ENCODE results near the gene ZNF362. TPM values are rescaled to one million over a fixed set of nuclear protein-coding genes. Genes with fewer than 3 reads are reported as not detected.
"Not testable (repeated sequence)": the region's sequence is repeated elsewhere in the genome, so short reads cannot be mapped to it uniquely, and the experiment has no call there.

ZNF362 gene
- total RNA-seq, 2 donors from 2014 or later = 45.0 to 52.0 TPM

DNA sequence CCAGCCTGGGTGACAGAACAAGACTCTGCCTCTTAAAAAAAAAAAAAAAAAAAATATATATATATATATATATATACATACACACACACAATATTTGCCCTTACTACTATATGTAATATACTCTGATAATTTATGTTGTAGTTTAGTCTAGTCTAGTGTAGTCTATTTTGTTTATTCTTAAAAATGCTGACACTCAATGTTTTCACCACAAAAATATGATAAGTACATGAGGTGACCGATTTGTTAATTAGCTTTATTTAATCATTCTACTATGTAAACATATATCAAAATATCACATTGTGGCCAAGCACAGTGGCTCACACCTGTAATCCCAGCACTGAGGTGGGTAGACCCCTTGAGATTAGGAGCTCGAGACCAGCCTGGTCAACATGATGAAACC, 19.8 kb upstream of the ZNF362 start:
- intact Hi-C loops (cut with DNase I) = no loop called here
- H3K4me1 ChIP-seq (replicated peaks) = no peaks in the 10 kb centered on the region
- 80% methylated on average over 2 of the region's 2 CpGs for WGBS
- no peaks in the 10 kb centered on the region for H3K27me3 ChIP-seq (replicated peaks; ENCODE audit: insufficient read depth)
- DNase-seq (ENCODE audit: low spot score) = no peak
- no peaks in the 10 kb centered on the region for H3K36me3 ChIP-seq
- H3K4me3 ChIP-seq = no peak overlapping the region
- TF ChIP-seq POLR2AphosphoS5 (IDR thresholded peaks at IDR 0.05) = no peak
- no peak for TF ChIP-seq POLR2A (IDR thresholded peaks at IDR 0.05)
- no peaks in the 10 kb centered on the region for H3K9me3 ChIP-seq
- no peak overlapping the region for H3K27ac ChIP-seq

DNA sequence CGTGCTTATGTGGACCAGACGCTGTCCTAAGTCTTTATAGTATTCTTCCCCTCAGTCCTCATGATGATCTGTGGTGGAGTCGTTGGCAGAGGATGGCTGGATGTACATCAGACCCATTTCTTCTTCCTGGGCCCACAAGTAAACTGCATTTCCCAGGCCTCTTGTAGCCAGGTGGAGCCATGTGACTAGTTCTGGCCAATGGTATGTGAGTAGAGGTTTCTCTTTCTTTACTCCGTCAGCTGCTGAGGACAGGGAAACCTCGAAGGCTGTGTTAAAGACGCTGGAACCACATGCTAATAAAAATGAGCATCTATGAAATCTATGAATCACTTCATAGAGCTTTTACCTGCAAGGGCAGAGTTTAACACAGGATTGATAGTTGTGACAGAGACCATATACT, 18.7 kb upstream of the ZNF362 start:
- H3K9me3 ChIP-seq = no peaks in the 10 kb centered on the region
- TF ChIP-seq, protein P1, sequence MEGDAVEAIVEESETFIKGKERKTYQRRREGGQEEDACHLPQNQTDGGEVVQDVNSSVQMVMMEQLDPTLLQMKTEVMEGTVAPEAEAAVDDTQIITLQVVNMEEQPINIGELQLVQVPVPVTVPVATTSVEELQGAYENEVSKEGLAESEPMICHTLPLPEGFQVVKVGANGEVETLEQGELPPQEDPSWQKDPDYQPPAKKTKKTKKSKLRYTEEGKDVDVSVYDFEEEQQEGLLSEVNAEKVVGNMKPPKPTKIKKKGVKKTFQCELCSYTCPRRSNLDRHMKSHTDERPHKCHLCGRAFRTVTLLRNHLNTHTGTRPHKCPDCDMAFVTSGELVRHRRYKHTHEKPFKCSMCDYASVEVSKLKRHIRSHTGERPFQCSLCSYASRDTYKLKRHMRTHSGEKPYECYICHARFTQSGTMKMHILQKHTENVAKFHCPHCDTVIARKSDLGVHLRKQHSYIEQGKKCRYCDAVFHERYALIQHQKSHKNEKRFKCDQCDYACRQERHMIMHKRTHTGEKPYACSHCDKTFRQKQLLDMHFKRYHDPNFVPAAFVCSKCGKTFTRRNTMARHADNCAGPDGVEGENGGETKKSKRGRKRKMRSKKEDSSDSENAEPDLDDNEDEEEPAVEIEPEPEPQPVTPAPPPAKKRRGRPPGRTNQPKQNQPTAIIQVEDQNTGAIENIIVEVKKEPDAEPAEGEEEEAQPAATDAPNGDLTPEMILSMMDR (IDR thresholded peaks at IDR 0.05) = no peak
- TF ChIP-seq POLR2A (IDR thresholded peaks at IDR 0.05) (no peak), POLR2AphosphoS5 (IDR thresholded peaks at IDR 0.05) (no peak)
- H3K36me3 ChIP-seq = no peaks in the 10 kb centered on the region
- no peak overlapping the region for H3K4me3 ChIP-seq
- 88% methylated on average over 6 of the region's 6 CpGs for WGBS
- no peaks in the 10 kb centered on the region for H3K27me3 ChIP-seq (replicated peaks; ENCODE audit: insufficient read depth)
- H3K4me1 ChIP-seq (replicated peaks) = no peaks in the 10 kb centered on the region
- intact Hi-C loops (cut with DNase I) = no loop called here
- no peak for DNase-seq (ENCODE audit: low spot score)
- H3K27ac ChIP-seq = no peak overlapping the region

DNA sequence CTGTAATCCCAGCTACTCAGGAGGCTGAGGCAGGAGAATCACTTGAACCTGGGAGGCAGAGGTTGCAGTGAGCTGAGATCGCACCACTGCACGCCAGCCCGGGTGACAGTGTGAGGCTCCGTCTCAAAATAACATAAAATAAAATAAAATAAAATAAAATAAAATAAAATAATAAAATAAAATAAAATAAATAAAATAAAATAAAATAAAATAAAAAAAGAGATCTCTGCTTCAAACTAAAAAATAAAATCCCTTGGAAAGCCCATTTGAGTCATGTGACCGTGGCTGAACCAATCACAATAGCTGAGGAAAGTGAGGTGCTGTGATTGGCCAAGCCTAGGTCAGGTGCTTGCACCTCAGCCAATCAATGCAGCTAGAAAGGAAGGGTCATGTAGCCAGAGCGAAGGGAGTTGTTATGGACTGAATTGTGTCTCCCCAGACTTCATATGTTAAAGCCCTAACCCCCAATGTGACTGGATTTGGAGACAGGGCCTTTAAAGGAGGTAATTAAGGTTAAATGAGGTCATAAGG, 18.0 kb upstream of the ZNF362 start:
- intact Hi-C loops (cut with DNase I); H3K36me3 ChIP-seq; H3K27me3 ChIP-seq (replicated peaks; ENCODE audit: insufficient read depth); H3K4me1 ChIP-seq (replicated peaks); H3K9me3 ChIP-seq; H3K27ac ChIP-seq; H3K4me3 ChIP-seq; DNase-seq (ENCODE audit: low spot score): not testable (repeated sequence)
- 97% methylated on average over 6 of the region's 6 CpGs for WGBS

DNA sequence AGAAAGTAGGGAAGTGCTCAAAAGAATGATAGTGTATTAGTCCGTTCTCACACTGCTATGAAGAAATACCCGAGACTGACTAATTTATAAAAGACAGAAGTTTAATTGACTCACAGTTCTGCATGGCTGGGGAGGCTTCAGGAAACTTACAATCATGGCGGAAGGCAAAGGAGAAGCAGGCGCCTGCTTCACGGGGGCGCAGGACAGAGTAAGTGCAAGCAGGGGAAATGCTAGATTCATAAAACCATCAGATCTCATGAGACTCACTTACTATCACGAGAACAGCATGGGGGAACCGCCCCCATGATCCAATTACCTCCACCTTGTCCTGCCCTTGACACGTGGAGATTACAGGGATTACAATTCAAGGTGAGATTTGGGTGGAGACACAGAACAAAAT, 16.9 kb upstream of the ZNF362 start:
- H3K4me1 ChIP-seq (replicated peaks); DNase-seq (ENCODE audit: low spot score); H3K9me3 ChIP-seq; H3K36me3 ChIP-seq; H3K27me3 ChIP-seq (replicated peaks; ENCODE audit: insufficient read depth); H3K27ac ChIP-seq; H3K4me3 ChIP-seq; intact Hi-C loops (cut with DNase I): not testable (repeated sequence)
- 68% methylated on average over 9 of the region's 9 CpGs for WGBS

DNA sequence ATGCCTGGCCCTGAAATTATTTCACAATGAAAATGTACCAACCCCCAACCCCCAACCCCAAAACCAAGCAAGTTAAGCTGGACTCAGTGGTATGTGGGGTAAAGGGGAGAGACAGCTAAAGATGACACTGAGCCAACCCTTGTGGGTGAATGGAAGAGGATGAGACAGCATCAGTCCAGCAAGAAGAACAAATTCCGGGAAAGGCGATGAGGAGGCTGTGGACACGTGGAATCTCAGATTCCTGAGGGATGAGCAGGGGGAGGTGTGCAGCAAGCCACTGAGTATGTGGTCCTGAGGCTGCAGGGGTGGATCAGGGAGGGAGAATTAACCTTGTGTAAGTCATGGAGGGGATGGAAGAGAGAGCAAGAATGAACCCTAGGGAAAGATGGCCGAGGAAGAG, 14.4 kb upstream of the ZNF362 start:
- Histone ChIP-seq H3K27me3 (replicated peaks; ENCODE audit: insufficient read depth) (no peaks in the 10 kb centered on the region), H3K4me1 (replicated peaks) (no peaks in the 10 kb centered on the region), H3K27ac (no peak overlapping the region), H3K36me3 (no peaks in the 10 kb centered on the region), H3K4me3 (no peak overlapping the region), H3K9me3 (no peaks in the 10 kb centered on the region)
- DNase-seq (ENCODE audit: low spot score) = no peak
- WGBS = 89% methylated on average over 4 of the region's 4 CpGs
- TF ChIP-seq POLR2AphosphoS5 (IDR thresholded peaks at IDR 0.05) = no peak
- TF ChIP-seq POLR2A (IDR thresholded peaks at IDR 0.05) = no peak
- TF ChIP-seq, protein P1 (IDR thresholded peaks at IDR 0.05) = no peak
- intact Hi-C loops (cut with DNase I) = no loop called here

DNA sequence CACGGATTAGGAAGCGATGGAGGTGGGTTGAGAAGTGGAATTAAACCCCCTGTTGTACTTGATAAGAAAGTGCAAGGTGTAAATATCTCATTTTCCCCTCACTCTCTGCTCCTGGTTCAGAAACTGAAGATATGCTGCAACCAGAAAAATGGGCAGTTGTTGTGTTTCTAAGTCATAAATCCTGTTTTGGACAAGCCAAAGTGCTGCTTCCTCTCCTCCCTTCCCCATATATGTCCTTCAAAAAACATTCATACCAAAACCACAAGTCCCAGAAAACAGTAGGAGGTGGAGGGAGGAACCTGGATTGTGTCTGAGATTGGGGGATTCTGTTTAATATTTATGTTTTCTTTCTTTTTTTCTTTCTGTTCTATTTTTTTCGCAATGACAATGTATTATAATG, 13.6 kb upstream of the ZNF362 start:
- TF ChIP-seq POLR2AphosphoS5 (IDR thresholded peaks at IDR 0.05) (no peak), POLR2A (IDR thresholded peaks at IDR 0.05) (no peak)
- TF ChIP-seq, protein P1 (IDR thresholded peaks at IDR 0.05) = no peak
- 49% methylated on average over 3 of the region's 3 CpGs for WGBS
- H3K4me1 ChIP-seq (replicated peaks) = no peaks in the 10 kb centered on the region
- no peaks in the 10 kb centered on the region for H3K36me3 ChIP-seq
- H3K27ac ChIP-seq = no peak overlapping the region
- intact Hi-C loops (cut with DNase I) = no loop called here
- H3K9me3 ChIP-seq = no peaks in the 10 kb centered on the region
- H3K27me3 ChIP-seq (replicated peaks; ENCODE audit: insufficient read depth) = no peaks in the 10 kb centered on the region
- no peak for DNase-seq (ENCODE audit: low spot score)
- no peak overlapping the region for H3K4me3 ChIP-seq
